HG02943 (cell line): ENCODE results near the gene ILK.

Source experiments
- ATAC-seq: cut with Tn5 transposase; IDR thresholded peaks from one replicate; pipeline ENCODE4 v1.9.1; 2021; ENCODE audit warnings: mild to moderate bottlenecking, low read depth, moderate library complexity; ENCODE audit not compliant: unreplicated experiment

Gene ILK

GRCh38 chr11:6654281-6655019 is 50.9 kb downstream of the ILK start:
- no peak for ATAC-seq

- no peak for ATAC-seq
These were observed 51.6 kb downstream of the ILK start for GRCh38 chr11:6655020-6655789.

GRCh38 chr11:6655790-6656583 is 52.4 kb downstream of the ILK start, which contains the start of gene DCHS1:
DCHS1 (minus strand) TSS chr11:6655809; CDS start chr11:6641613, 14,196 bp downstream.
- no peak for ATAC-seq

GRCh38 chr11:6656584-6656915 is 53.0 kb downstream of the ILK start:
- no peak for ATAC-seq

- no peak for ATAC-seq
These were observed 53.4 kb downstream of the ILK start for GRCh38 chr11:6656936-6657335.

- no peak for ATAC-seq
These were observed 53.8 kb downstream of the ILK start for GRCh38 chr11:6657346-6657745.

GRCh38 chr11:6658647-6659046 is 55.1 kb downstream of the ILK start:
- ATAC-seq: no peak
